RWPE2 (cell line): Measurements from ENCODE around the gene RASA2.

Experiments
- ATAC-seq: fragments of 200-7000 bp; cut with Tn5 transposase; 3 replicates; pipeline ENCODE4 v1.9.1; 2021; ENCODE audit warnings: low read depth
- DNase-seq: peaks from one replicate; pipeline ENCODE4 v3.0.0-alpha.2; 2020; ENCODE audit warnings: low spot score
- H3K27ac ChIP-seq: fragments of 450-650 bp; 2 replicates; pipeline ENCODE4 v1.5.1; 2017; ENCODE audit warnings: mild to moderate bottlenecking; ENCODE audit not compliant: poor library complexity, severe bottlenecking
- H3K27me3 ChIP-seq: fragments of 250-450 bp; sonication (Bioruptor Pico); 2 replicates; pipeline ENCODE4 v1.5.1; 2021; ENCODE audit warnings: mild to moderate bottlenecking, moderate library complexity; ENCODE audit not compliant: insufficient read depth, poor library complexity, severe bottlenecking
- H3K36me3 ChIP-seq: fragments of 250-450 bp; sonication (Bioruptor Pico); 2 replicates; pipeline ENCODE4 v1.5.1; 2020; ENCODE audit warnings: low read depth, mild to moderate bottlenecking, moderate library complexity
- H3K4me1 ChIP-seq: fragments of 250-450 bp; sonication (Bioruptor Pico); 2 replicates; pipeline ENCODE4 v1.5.1; 2021; ENCODE audit warnings: mild to moderate bottlenecking, moderate library complexity; ENCODE audit not compliant: insufficient read depth, poor library complexity, severe bottlenecking
- H3K4me3 ChIP-seq: fragments of 250-450 bp; sonication (Bioruptor Pico); 2 replicates; pipeline ENCODE4 v1.5.1; 2021; ENCODE audit warnings: mild to moderate bottlenecking, moderate library complexity; ENCODE audit not compliant: severe bottlenecking
- H3K9me3 ChIP-seq: fragments of 250-450 bp; sonication (Bioruptor Pico); 2 replicates; pipeline ENCODE4 v1.5.1; 2021; ENCODE audit warnings: mild to moderate bottlenecking, moderate library complexity; ENCODE audit not compliant: severe bottlenecking
- TF ChIP-seq, protein P1 (sequence below): fragments of 450-650 bp; IDR thresholded peaks from one replicate; pipeline ENCODE4 v1.5.1; 2017; ENCODE audit warnings: mild to moderate bottlenecking, moderate library complexity; ENCODE audit not compliant: poor library complexity, severe bottlenecking

RASA2 gene

DNA sequence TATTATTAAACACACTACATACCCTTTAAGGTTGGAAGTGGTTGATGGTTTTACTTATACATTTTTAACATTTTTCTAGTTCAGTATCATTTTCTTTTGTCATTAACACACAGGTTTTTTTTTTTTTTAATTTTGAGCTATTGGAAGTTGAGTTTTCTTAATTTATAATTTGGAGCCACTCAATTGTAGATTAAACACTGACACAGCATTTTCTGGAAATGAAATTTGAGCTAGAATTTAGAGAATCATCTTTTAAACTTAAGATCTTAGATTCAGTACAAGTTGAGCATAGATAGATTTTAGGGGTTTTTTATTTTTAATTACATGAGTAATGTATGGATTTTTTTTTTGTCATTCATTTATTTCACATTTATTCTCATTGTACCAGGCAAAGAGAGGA lies 35.0 kb downstream of the RASA2 start:
- ATAC-seq (no peak), DNase-seq (no peak)
- Histone ChIP-seq H3K4me3 (no peak overlapping the region), H3K9me3 (no peaks in the 10 kb centered on the region), H3K36me3 (peaks cover 35% of the 10 kb centered on the region), H3K27ac (no peak overlapping the region), H3K27me3 (no peaks in the 10 kb centered on the region), H3K4me1 (peaks cover 7% of the 10 kb centered on the region)
- TF ChIP-seq, protein P1, sequence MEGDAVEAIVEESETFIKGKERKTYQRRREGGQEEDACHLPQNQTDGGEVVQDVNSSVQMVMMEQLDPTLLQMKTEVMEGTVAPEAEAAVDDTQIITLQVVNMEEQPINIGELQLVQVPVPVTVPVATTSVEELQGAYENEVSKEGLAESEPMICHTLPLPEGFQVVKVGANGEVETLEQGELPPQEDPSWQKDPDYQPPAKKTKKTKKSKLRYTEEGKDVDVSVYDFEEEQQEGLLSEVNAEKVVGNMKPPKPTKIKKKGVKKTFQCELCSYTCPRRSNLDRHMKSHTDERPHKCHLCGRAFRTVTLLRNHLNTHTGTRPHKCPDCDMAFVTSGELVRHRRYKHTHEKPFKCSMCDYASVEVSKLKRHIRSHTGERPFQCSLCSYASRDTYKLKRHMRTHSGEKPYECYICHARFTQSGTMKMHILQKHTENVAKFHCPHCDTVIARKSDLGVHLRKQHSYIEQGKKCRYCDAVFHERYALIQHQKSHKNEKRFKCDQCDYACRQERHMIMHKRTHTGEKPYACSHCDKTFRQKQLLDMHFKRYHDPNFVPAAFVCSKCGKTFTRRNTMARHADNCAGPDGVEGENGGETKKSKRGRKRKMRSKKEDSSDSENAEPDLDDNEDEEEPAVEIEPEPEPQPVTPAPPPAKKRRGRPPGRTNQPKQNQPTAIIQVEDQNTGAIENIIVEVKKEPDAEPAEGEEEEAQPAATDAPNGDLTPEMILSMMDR = no peak

DNA sequence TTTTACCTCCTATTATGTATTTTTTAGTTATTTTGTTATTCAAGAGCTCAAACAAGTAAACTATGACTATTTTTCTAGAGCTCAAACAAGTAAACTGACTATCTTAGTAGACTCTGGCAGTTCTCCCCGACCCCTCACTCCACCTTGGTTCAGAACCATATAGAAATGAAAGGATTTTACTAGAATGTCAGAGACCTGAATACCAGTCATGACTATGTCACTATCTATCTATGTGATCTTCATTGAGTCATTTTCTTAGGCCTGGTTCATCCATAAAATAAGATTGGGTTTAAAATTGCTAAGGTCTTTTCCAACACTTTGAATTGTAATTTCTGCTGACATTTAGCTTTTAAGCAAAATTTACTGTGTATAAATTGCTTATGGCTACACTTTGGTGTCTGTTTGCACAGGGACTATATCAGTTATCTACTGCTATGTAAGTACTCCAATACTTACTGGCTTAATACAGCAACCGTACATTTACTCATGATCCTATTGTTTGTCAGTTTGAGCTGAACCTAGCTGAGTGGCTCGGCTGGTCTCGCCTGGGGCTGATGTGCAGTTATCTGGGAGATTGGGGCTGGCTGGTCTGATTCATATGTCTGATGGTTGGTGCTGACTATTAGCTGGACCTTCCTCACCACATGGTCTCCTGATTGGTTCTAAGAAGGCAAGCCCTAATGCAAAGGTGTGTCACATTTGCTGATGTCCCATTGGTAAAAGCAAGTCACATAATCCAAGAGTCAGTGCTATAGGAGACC lies 37.0 kb downstream of the RASA2 start:
- TF ChIP-seq, protein P1 = no peak
- peaks cover 26% of the 10 kb centered on the region for H3K36me3 ChIP-seq
- H3K27me3 ChIP-seq = no peaks in the 10 kb centered on the region
- H3K4me3 ChIP-seq = no peak overlapping the region
- 0 out of 3 replicates have a peak, but pooled peaks have one; percentile 10 for ATAC-seq
- DNase-seq = no peak
- H3K4me1 ChIP-seq = peaks cover 25% of the 10 kb centered on the region
- no peaks in the 10 kb centered on the region for H3K9me3 ChIP-seq
- no peak overlapping the region for H3K27ac ChIP-seq

DNA sequence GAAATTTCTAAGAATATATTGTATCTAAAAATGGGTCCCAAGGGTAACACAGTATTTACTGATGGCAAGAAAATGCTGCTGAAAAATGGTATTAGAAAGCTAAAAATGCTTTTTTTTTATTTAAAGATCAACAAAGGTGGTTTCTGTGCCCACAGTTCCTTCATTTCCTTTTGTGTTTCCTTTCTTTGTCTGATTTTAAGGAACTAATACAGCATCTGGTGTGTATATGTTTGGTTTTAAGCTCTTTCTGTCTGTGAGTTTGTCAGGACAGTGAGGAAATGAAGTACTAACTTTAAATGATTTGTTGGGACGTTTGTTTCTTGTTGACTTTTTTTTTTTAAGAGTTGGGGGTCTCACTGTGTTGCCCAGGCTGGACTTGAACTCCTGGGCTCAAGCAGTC lies 38.2 kb downstream of the RASA2 start:
- Histone ChIP-seq H3K36me3 (peaks cover 17% of the 10 kb centered on the region; the same call in 1 of the 2 replicates), H3K27me3 (no peaks in the 10 kb centered on the region), H3K4me3 (no peak overlapping the region), H3K9me3 (no peaks in the 10 kb centered on the region), H3K4me1 (peaks cover 36% of the 10 kb centered on the region), H3K27ac (no peak overlapping the region)
- DNase-seq (no peak), ATAC-seq (no peak)
- TF ChIP-seq, protein P1 = no peak

DNA sequence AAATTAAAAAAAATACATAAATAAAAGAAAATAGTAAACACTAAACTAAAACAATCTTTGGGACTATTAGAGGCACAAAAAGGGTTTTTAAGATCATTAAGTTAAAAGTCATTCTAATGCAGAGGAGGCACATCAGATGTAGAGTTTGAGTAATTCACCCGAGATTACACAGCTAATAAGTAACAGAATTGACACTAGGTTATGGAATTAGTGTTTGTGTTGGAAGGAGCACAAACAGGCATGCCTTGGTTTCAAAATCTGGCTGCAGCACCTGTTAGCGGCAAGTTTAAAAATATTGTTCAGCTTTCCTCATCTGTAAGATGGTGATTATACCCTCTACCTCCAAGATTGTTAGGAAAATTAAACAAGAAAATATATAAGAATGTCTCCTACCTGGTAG lies 39.0 kb downstream of the RASA2 start:
- H3K4me1 ChIP-seq = peaks cover 45% of the 10 kb centered on the region

More for the DNA sequence above, 39.0 kb downstream of the RASA2 start:
- no peak for DNase-seq
- Histone ChIP-seq H3K27me3 (no peaks in the 10 kb centered on the region), H3K36me3 (peaks cover 15% of the 10 kb centered on the region; the same call in 1 of the 2 replicates), H3K4me3 (no peak overlapping the region), H3K27ac (no peak overlapping the region), H3K9me3 (no peaks in the 10 kb centered on the region)
- TF ChIP-seq, protein P1 = no peak
- ATAC-seq = no peak
